Suprapubic skin (tissue), 4 donors: ENCODE data around the gene PSMG2. TPM values are rescaled to one million over a fixed set of nuclear protein-coding genes. Genes with fewer than 3 reads are reported as not detected.

ENCODE experiments used
- DNase-seq, 2 donors: peaks; one replicate each; pipeline ENCODE4 v3.0.0-alpha.2; 2019; ENCODE audit warnings: low spot score in 2 of 2
- H3K27ac ChIP-seq: fragments of 200-600 bp; sonication (generic); one replicate; pipeline ENCODE4 v1.5.1; 2019
- H3K27me3 ChIP-seq: fragments of 200-600 bp; sonication (generic); one replicate; pipeline ENCODE4 v1.5.1; 2019
- H3K36me3 ChIP-seq: fragments of 200-600 bp; sonication (generic); one replicate; pipeline ENCODE4 v1.5.1; 2019
- H3K4me1 ChIP-seq: fragments of 200-600 bp; sonication (generic); one replicate; pipeline ENCODE4 v1.5.1; 2019
- H3K4me3 ChIP-seq: fragments of 200-600 bp; sonication (generic); one replicate; pipeline ENCODE4 v1.5.1; 2019; ENCODE audit warnings: mild to moderate bottlenecking
- H3K9me3 ChIP-seq: fragments of 200-600 bp; sonication (generic); one replicate; pipeline ENCODE4 v1.5.1; 2019
- CTCF ChIP-seq, 2 donors: fragments of 200-600 bp in 1 of 2; fragments of 450-650 bp in 1 of 2; sonication (generic) in 1 of 2; IDR thresholded peaks; one replicate each; pipeline ENCODE4 v1.5.1; 2016 to 2019; ENCODE audit warnings: antibody characterized with exemption in 2 of 2, mild to moderate bottlenecking in 1 of 2, moderate library complexity in 1 of 2
- EP300 ChIP-seq: sonication (generic); formaldehyde crosslinking; IDR thresholded peaks from one replicate; pipeline ENCODE4 v1.6.1; 2017; ENCODE audit warnings: antibody characterized with exemption
- POLR2A ChIP-seq, 2 donors: fragments of 450-650 bp; IDR thresholded peaks; one replicate each; pipeline ENCODE4 v1.6.1; 2017; ENCODE audit warnings: antibody characterized with exemption in 2 of 2, mild to moderate bottlenecking in 2 of 2, moderate library complexity in 2 of 2
- POLR2AphosphoS5 ChIP-seq, 3 donors: sonication (generic); formaldehyde crosslinking; IDR thresholded peaks; one replicate each; pipeline ENCODE4 v1.6.1; 2017; ENCODE audit warnings: antibody characterized with exemption in 3 of 3
- WGBS: methylation state at CpG from one replicate; pipeline ENCODE4 v1.1.5; 2018; 5-methylcytosine and 5-hydroxymethylcytosine counted together
- total RNA-seq, 4 donors: library from RNA; depleted of rRNA; stranded (reverse); fragments of >200 nt; gene quantifications; one replicate each; pipeline ENCODE4 v1.1.0, GENCODE V29; 2016

Gene PSMG2
- total RNA-seq, 4 donors from 2014 or later, result 53.1 to 72.1 (median 68.4) TPM

- H3K36me3 ChIP-seq, result no peaks in the 10 kb centered on the region
- H3K27ac ChIP-seq, result no peak overlapping the region
- 86% methylated on average over 13 of the region's 13 CpGs for WGBS
- no peak overlapping the region for H3K4me3 ChIP-seq
- DNase-seq, result no peak
- H3K4me1 ChIP-seq, result no peaks in the 10 kb centered on the region
- no peaks in the 10 kb centered on the region for H3K9me3 ChIP-seq
- TF ChIP-seq POLR2A (IDR thresholded peaks at IDR 0.05) (no peak), EP300 (no peak), POLR2AphosphoS5 (IDR thresholded peaks at IDR 0.05) (no peak), CTCF (IDR thresholded peaks at IDR 0.05) (no peak)
- no peaks in the 10 kb centered on the region for H3K27me3 ChIP-seq
These were observed 46.3 kb downstream of the PSMG2 start for GRCh38 chr18:12749121-12749520.

- TF ChIP-seq POLR2A (IDR thresholded peaks at IDR 0.05) (no peak), EP300 (no peak), POLR2AphosphoS5 (IDR thresholded peaks at IDR 0.05) (no peak), CTCF (IDR thresholded peaks at IDR 0.05) (no peak)
- Histone ChIP-seq H3K4me1 (no peaks in the 10 kb centered on the region), H3K27ac (no peak overlapping the region), H3K27me3 (no peaks in the 10 kb centered on the region), H3K4me3 (no peak overlapping the region), H3K36me3 (no peaks in the 10 kb centered on the region), H3K9me3 (no peaks in the 10 kb centered on the region)
- WGBS, result 60% methylated on average over 14 of the region's 14 CpGs
- DNase-seq, result no peak
These were observed 47.4 kb downstream of the PSMG2 start for GRCh38 chr18:12750076-12750714.

- no peak for TF ChIP-seq POLR2A (IDR thresholded peaks at IDR 0.05)
- no peak for TF ChIP-seq POLR2AphosphoS5 (IDR thresholded peaks at IDR 0.05)
- TF ChIP-seq CTCF (IDR thresholded peaks at IDR 0.05), result no peak
- no peak for TF ChIP-seq EP300
- Histone ChIP-seq H3K36me3 (no peaks in the 10 kb centered on the region), H3K4me1 (no peaks in the 10 kb centered on the region), H3K27me3 (no peaks in the 10 kb centered on the region), H3K4me3 (no peak overlapping the region), H3K9me3 (no peaks in the 10 kb centered on the region), H3K27ac (no peak overlapping the region)
- WGBS, result 84% methylated on average over 9 of the region's 18 CpGs
- no peak for DNase-seq
These were observed 48.1 kb downstream of the PSMG2 start for GRCh38 chr18:12750715-12751502.

- Histone ChIP-seq H3K36me3 (no peaks in the 10 kb centered on the region), H3K4me1 (no peaks in the 10 kb centered on the region), H3K4me3 (no peak overlapping the region), H3K9me3 (no peaks in the 10 kb centered on the region), H3K27me3 (no peaks in the 10 kb centered on the region), H3K27ac (no peak overlapping the region)
- DNase-seq, result no peak
- no peak for TF ChIP-seq CTCF (IDR thresholded peaks at IDR 0.05)
- TF ChIP-seq POLR2A (IDR thresholded peaks at IDR 0.05), result no peak
- no peak for TF ChIP-seq POLR2AphosphoS5 (IDR thresholded peaks at IDR 0.05)
- no peak for TF ChIP-seq EP300
- 93% methylated on average over 5 of the region's 5 CpGs for WGBS
These were observed 48.7 kb downstream of the PSMG2 start for GRCh38 chr18:12751503-12751884.

- Histone ChIP-seq H3K4me1 (no peaks in the 10 kb centered on the region), H3K27me3 (no peaks in the 10 kb centered on the region), H3K27ac (no peak overlapping the region), H3K4me3 (no peak overlapping the region), H3K36me3 (no peaks in the 10 kb centered on the region), H3K9me3 (no peaks in the 10 kb centered on the region)
- 66% methylated on average over 4 of the region's 4 CpGs for WGBS
- DNase-seq, result no peak
- TF ChIP-seq POLR2A (IDR thresholded peaks at IDR 0.05) (no peak), CTCF (IDR thresholded peaks at IDR 0.05) (no peak), POLR2AphosphoS5 (IDR thresholded peaks at IDR 0.05) (no peak), EP300 (no peak)
These were observed 49.0 kb downstream of the PSMG2 start for GRCh38 chr18:12751891-12752290.
